OCI-LY7 (cell line): Measurements from ENCODE around the gene TBRG4.

Experiments used
- CTCF ChIP-seq: fragments of 200-600 bp; sonication (generic); conservative IDR thresholded peaks from 2 replicates; pipeline ENCODE4 v1.5.1; 2014; ENCODE audit warnings: mild to moderate bottlenecking, antibody characterized with exemption, low read length, moderate library complexity, mixed read lengths
- EZH2phosphoT487 ChIP-seq: fragments of 200-600 bp; sonication (generic); IDR thresholded peaks from 2 replicates; pipeline ENCODE4 v1.6.1; 2018; ENCODE audit warnings: low read depth, borderline replicate concordance, mild to moderate bottlenecking, mixed run types, antibody characterized with exemption, low read length, moderate library complexity, mixed read lengths

- TF ChIP-seq CTCF (no peak), EZH2phosphoT487 (no peak)
Observed at GRCh38 chr7:45068236-45069023, 43.1 kb downstream of the TBRG4 start.
